ENCODE results near the gene SCIN.

DNA sequence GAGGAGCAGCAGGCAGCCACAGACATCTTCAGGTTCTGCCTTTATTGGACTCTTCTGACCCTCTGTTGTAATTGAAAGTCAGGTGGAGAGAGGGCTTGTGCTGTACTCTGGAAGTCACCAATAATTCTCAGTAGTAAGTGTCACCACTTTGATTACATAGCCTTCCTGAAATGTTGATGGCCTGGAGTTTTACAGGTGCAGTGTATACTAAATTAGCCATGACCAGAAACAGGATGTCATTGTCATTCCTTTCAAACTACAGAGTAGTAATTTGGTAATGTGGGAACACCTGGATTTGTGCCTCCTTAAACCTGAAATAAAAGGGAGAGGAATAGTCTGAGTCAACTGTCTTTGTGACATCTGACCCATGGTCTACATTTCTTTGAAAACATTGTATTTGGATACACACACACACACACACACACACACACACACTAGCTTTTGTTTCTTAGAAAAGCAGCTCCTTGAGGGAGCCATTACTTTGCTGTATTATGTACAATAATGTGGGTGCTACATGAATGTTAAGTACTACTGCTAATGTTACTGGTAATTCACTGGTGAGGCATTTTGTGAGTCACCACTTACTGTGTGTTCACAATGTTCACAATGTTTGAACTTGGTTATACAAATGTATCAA is 136.5 kb downstream of the SCIN start:
- TF ChIP-seq, protein P1, sequence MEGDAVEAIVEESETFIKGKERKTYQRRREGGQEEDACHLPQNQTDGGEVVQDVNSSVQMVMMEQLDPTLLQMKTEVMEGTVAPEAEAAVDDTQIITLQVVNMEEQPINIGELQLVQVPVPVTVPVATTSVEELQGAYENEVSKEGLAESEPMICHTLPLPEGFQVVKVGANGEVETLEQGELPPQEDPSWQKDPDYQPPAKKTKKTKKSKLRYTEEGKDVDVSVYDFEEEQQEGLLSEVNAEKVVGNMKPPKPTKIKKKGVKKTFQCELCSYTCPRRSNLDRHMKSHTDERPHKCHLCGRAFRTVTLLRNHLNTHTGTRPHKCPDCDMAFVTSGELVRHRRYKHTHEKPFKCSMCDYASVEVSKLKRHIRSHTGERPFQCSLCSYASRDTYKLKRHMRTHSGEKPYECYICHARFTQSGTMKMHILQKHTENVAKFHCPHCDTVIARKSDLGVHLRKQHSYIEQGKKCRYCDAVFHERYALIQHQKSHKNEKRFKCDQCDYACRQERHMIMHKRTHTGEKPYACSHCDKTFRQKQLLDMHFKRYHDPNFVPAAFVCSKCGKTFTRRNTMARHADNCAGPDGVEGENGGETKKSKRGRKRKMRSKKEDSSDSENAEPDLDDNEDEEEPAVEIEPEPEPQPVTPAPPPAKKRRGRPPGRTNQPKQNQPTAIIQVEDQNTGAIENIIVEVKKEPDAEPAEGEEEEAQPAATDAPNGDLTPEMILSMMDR (IDR thresholded peaks at IDR 0.05): no peak
- TF ChIP-seq, protein P2, sequence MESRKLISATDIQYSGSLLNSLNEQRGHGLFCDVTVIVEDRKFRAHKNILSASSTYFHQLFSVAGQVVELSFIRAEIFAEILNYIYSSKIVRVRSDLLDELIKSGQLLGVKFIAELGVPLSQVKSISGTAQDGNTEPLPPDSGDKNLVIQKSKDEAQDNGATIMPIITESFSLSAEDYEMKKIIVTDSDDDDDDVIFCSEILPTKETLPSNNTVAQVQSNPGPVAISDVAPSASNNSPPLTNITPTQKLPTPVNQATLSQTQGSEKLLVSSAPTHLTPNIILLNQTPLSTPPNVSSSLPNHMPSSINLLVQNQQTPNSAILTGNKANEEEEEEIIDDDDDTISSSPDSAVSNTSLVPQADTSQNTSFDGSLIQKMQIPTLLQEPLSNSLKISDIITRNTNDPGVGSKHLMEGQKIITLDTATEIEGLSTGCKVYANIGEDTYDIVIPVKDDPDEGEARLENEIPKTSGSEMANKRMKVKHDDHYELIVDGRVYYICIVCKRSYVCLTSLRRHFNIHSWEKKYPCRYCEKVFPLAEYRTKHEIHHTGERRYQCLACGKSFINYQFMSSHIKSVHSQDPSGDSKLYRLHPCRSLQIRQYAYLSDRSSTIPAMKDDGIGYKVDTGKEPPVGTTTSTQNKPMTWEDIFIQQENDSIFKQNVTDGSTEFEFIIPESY (IDR thresholded peaks at IDR 0.05; ENCODE audit: borderline replicate concordance, low read depth): no peak

All from SK-N-SH (cell line).